ENCODE measurements around the gene ATG13. TPM values are rescaled to one million over a fixed set of nuclear protein-coding genes. Genes with fewer than 3 reads are reported as not detected.

Gene ATG13
- total RNA-seq, 1 donor from 2014 or later, result 30.8 TPM

DNA sequence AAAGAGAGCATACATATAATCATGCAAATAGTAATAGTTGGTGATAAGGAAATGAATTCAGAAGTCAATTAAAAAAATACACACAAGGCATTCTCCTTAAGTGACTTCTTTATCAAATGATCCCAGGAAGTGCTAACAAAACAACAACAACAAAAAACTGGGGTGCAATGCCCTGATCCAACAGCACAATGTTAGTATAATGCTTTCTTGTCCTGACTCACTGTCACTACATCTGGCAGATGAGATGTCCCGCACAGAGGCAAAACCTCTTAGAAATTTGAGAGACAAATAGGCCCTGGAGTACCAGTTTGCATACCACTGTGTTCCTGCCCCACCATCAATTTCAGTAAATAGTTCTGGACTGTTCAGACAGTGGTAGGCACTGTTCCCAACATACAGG is 12.6 kb upstream of the ATG13 start:
- Histone ChIP-seq H3K9ac (ENCODE audit: low read depth in 1 of 3, low read length in 3 of 3) (no peak overlapping the region), H3K9me3 (ENCODE audit: control insufficient read depth in 3 of 3, low read length in 3 of 3) (no peaks in the 10 kb centered on the region), H3K27me3 (ENCODE audit: control insufficient read depth in 3 of 3, insufficient read depth in 3 of 3, low read length in 3 of 3) (no peaks in the 10 kb centered on the region), H3K27ac (ENCODE audit: low read depth, low read length) (no peak overlapping the region), H3K4me1 (ENCODE audit: control insufficient read depth in 3 of 3, insufficient read depth in 3 of 3, low read length in 3 of 3) (peaks cover 0 to 7% (median 0%) of the 10 kb centered on the region in 3 donors), H3K4me3 (ENCODE audit: low read length in 3 of 3) (no peak overlapping the region), H3K36me3 (ENCODE audit: control insufficient read depth in 3 of 3, insufficient read depth in 3 of 3, low read length in 3 of 3) (peaks cover 0 to 4% (median 3%) of the 10 kb centered on the region in 3 donors)

DNA sequence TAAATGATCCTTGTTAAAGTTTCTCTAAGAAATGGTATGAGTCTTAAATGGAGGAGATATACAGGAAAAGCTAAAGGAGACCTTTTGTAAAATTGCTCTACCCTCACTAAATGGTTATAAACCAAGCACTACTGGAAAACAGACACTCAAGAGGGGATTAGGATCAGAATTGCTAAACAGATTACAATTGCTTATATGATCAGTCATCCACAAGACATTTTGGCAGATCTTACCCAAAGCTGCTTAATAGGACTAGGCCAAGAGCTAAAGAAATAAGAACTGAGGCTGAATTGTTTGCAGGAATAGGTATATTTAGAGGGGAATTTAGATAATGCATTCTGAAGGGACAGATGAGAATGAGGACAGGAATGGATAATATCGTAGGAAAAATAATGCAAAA is 9.8 kb upstream of the ATG13 start:
- Histone ChIP-seq H3K4me1 (ENCODE audit: control insufficient read depth in 3 of 3, insufficient read depth in 3 of 3, low read length in 3 of 3) (peaks cover 0 to 7% (median 6%) of the 10 kb centered on the region in 3 donors), H3K27ac (ENCODE audit: low read depth, low read length) (no peak overlapping the region), H3K27me3 (ENCODE audit: control insufficient read depth in 3 of 3, insufficient read depth in 3 of 3, low read length in 3 of 3) (no peaks in the 10 kb centered on the region), H3K9ac (ENCODE audit: low read depth in 1 of 3, low read length in 3 of 3) (no peak overlapping the region), H3K36me3 (ENCODE audit: control insufficient read depth in 3 of 3, insufficient read depth in 3 of 3, low read length in 3 of 3) (peaks cover 0 to 4% (median 3%) of the 10 kb centered on the region in 3 donors), H3K4me3 (ENCODE audit: low read length in 3 of 3) (no peak overlapping the region), H3K9me3 (ENCODE audit: control insufficient read depth in 3 of 3, low read length in 3 of 3) (no peaks in the 10 kb centered on the region)

DNA sequence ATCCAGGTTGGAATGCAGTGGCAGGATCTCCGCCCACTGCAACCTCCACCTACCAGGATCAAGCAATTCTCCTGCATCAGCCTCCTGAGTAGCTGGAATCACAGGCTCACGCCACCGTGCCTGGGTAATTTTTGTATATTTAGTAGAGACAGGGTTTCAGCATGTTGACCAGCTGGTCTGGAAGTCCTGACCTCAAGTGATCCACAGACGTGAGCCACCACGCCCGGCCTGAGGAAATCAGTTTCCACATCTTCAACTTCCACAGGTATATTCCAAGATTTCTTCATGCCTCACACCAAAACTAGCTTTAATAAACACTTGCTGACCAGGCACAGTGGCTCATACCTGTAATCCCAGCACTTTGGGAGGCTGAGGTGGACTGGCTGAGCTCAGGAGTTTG is 8.0 kb upstream of the ATG13 start:
- no peaks in the 10 kb centered on the region for H3K27me3 ChIP-seq (ENCODE audit: control insufficient read depth in 3 of 3, insufficient read depth in 3 of 3, low read length in 3 of 3)
- H3K27ac ChIP-seq (ENCODE audit: low read depth, low read length), result no peak overlapping the region
- no peak overlapping the region for H3K4me3 ChIP-seq (ENCODE audit: low read length in 3 of 3)

DNA sequence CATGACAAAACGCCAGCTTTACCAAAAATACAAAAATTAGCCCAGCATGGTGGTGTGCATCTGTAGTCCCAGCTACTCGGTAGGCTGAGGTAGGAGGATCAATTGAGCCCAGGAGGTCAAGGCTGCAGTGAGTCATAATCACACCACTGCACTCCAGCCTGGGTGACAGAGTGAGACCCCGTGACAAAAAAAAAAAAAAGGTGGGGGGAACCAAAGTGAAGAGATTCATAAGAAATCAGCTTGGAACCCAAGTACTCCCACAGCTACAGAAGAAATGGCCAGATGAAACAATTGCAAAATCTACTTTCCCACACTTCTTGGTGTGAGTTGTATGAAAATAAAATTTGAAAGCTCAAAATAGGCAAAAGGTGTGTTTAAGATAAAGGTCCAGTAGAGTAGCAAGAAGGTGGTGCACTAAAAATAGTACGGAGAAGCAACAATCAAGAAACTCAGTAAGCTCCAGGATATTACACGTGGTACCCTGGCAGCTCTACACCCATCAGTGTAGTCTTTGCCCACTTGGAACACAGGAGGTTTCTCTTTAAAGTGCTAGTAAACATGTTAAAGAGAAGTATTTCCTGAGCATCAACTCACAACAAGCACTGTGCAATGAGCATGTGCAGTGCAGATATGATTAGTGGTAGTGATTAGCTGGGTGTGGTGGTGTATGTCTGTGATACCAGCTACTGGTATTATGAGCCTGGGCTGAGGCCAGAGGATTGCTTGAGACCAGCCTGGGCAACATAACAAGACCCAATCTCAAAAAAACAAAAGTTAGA is 5.6 kb upstream of the ATG13 start:
- Histone ChIP-seq H3K4me1 (ENCODE audit: control insufficient read depth in 3 of 3, insufficient read depth in 3 of 3, low read length in 3 of 3) (peaks cover 9 to 20% (median 14%) of the 10 kb centered on the region in 3 donors), H3K27me3 (ENCODE audit: control insufficient read depth in 3 of 3, insufficient read depth in 3 of 3, low read length in 3 of 3) (no peaks in the 10 kb centered on the region), H3K36me3 (ENCODE audit: control insufficient read depth in 3 of 3, insufficient read depth in 3 of 3, low read length in 3 of 3) (no peaks in the 10 kb centered on the region), H3K27ac (ENCODE audit: low read depth, low read length) (no peak overlapping the region), H3K4me3 (ENCODE audit: low read length in 3 of 3) (no peak overlapping the region), H3K9me3 (ENCODE audit: control insufficient read depth in 3 of 3, low read length in 3 of 3) (no peaks in the 10 kb centered on the region), H3K9ac (ENCODE audit: low read depth in 1 of 3, low read length in 3 of 3) (no peak overlapping the region)

More for the DNA sequence above, 8.0 kb upstream of the ATG13 start:
- Histone ChIP-seq H3K4me1 (ENCODE audit: control insufficient read depth in 3 of 3, insufficient read depth in 3 of 3, low read length in 3 of 3) (peaks cover 0 to 7% (median 6%) of the 10 kb centered on the region in 3 donors), H3K9me3 (ENCODE audit: control insufficient read depth in 3 of 3, low read length in 3 of 3) (no peaks in the 10 kb centered on the region), H3K36me3 (ENCODE audit: control insufficient read depth in 3 of 3, insufficient read depth in 3 of 3, low read length in 3 of 3) (no peaks in the 10 kb centered on the region), H3K9ac (ENCODE audit: low read depth in 1 of 3, low read length in 3 of 3) (no peak overlapping the region)

DNA sequence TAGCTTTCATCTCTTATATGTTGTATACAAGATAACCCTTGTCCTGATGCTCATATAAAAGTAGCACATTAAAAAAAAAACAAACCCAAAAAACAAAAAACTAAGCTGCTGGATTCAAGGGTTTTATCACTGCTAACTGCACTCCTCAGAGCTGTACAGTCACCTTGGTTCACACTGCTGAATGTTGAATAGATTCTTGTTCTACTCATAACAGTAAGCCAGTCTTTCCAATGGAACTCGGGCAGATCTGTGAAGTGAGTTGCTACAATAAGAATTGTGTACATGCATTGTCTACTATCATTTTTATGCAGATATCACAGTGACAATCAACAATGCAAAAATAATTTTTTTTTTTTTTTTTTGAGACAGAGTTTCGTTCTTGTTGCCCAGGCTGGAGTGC is 5.0 kb upstream of the ATG13 start:
- Histone ChIP-seq H3K4me1 (ENCODE audit: control insufficient read depth in 3 of 3, insufficient read depth in 3 of 3, low read length in 3 of 3) (peaks cover 9 to 20% (median 14%) of the 10 kb centered on the region in 3 donors), H3K27ac (ENCODE audit: low read depth, low read length) (no peak overlapping the region), H3K9me3 (ENCODE audit: control insufficient read depth in 3 of 3, low read length in 3 of 3) (no peaks in the 10 kb centered on the region), H3K36me3 (ENCODE audit: control insufficient read depth in 3 of 3, insufficient read depth in 3 of 3, low read length in 3 of 3) (no peaks in the 10 kb centered on the region), H3K27me3 (ENCODE audit: control insufficient read depth in 3 of 3, insufficient read depth in 3 of 3, low read length in 3 of 3) (no peaks in the 10 kb centered on the region), H3K4me3 (ENCODE audit: low read length in 3 of 3) (no peak overlapping the region), H3K9ac (ENCODE audit: low read depth in 1 of 3, low read length in 3 of 3) (no peak overlapping the region)

DNA sequence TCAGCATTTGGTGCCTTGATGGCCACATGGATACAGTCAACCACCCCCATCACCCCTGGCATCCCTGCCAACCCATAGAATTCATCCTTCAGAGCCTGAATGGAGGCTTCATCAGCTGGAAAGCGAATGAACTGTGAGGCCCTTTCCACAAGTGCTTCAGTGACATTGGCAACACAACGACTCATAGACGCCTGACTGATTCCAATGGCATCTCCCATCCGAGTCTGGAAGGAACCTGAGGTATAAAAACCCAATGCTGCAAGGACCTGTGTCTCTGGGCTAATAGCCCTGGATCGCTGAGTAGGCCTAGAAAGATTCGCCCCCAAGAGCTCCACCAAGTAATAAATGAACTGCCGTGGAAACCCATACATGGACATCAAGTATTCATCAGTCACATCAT is 1.6 kb upstream of the ATG13 start:
- H3K4me3 ChIP-seq (ENCODE audit: low read length in 3 of 3), result peak overlapping the region in 2 of 3 donors; percentile 5 to 22
- no peak overlapping the region for H3K27ac ChIP-seq (ENCODE audit: low read depth, low read length)
- no peaks in the 10 kb centered on the region for H3K9me3 ChIP-seq (ENCODE audit: control insufficient read depth in 3 of 3, low read length in 3 of 3)
- no peaks in the 10 kb centered on the region for H3K36me3 ChIP-seq (ENCODE audit: control insufficient read depth in 3 of 3, insufficient read depth in 3 of 3, low read length in 3 of 3)
- no peaks in the 10 kb centered on the region for H3K27me3 ChIP-seq (ENCODE audit: control insufficient read depth in 3 of 3, insufficient read depth in 3 of 3, low read length in 3 of 3)
- H3K9ac ChIP-seq (ENCODE audit: low read depth in 1 of 3, low read length in 3 of 3), result no peak overlapping the region
- peaks cover 17 to 33% (median 24%) of the 10 kb centered on the region in 3 donors for H3K4me1 ChIP-seq (ENCODE audit: control insufficient read depth in 3 of 3, insufficient read depth in 3 of 3, low read length in 3 of 3)

DNA sequence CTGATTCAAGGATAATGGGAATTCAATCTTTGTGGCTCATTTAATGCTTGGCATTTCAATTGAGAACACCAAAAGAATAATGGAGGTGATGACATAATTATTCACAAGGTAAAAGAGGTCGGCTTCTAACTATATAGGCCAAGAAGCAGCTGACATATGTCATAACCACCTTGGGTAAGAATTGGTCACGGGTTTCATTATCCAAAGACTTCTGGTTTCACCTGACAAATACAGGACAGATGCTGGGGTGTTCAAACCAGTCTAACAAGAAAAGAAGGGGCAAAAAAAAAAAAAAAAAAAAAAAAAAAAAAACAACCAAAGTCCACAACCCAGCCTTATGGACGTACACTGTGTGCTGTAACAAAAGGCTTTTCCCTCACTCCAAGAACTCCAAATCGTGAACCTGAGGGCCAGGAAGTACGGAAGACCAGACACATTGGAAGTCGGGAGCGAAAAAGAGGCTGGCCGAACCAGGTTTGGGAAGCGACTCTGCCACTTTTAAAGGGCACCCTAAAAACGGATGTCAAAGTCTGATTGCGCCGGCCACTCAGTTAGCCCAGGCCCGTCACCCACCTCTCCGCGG is 711 bp upstream of the ATG13 start:
- Histone ChIP-seq H3K27me3 (ENCODE audit: control insufficient read depth in 3 of 3, insufficient read depth in 3 of 3, low read length in 3 of 3) (no peaks in the 10 kb centered on the region), H3K9me3 (ENCODE audit: control insufficient read depth in 3 of 3, low read length in 3 of 3) (no peaks in the 10 kb centered on the region), H3K4me3 (ENCODE audit: low read length in 3 of 3) (peak overlapping the region; percentile 97 to 100 (median 99)), H3K4me1 (ENCODE audit: control insufficient read depth in 3 of 3, insufficient read depth in 3 of 3, low read length in 3 of 3) (peaks cover 17 to 32% (median 23%) of the 10 kb centered on the region in 3 donors), H3K27ac (ENCODE audit: low read depth, low read length) (peak overlapping the region; percentile 98), H3K9ac (ENCODE audit: low read depth in 1 of 3, low read length in 3 of 3) (peak overlapping the region; percentile 82 to 100 (median 97)), H3K36me3 (ENCODE audit: control insufficient read depth in 3 of 3, insufficient read depth in 3 of 3, low read length in 3 of 3) (peaks cover 0 to 3% (median 0%) of the 10 kb centered on the region in 3 donors)

DNA sequence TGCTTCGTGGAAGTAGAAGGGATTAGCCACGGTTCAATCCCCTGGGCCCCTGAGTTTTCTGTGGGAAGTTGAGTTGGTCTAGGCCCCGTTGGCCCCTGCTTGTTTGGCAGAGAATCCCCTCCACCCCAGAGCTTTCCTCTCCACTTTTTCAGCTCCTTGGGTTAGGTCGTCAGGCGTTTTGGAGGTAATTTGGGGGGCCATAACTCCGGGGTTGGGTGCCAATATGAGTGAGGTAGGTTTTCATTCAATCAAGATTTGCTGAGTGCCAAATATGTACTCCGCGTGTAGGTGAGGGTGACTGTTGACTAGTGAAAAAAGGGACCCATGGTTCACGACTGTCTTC is 590 bp downstream of the ATG13 start:
- Histone ChIP-seq H3K27ac (ENCODE audit: low read depth, low read length) (peak overlapping the region; percentile 98), H3K27me3 (ENCODE audit: control insufficient read depth in 3 of 3, insufficient read depth in 3 of 3, low read length in 3 of 3) (no peaks in the 10 kb centered on the region), H3K9me3 (ENCODE audit: control insufficient read depth in 3 of 3, low read length in 3 of 3) (no peaks in the 10 kb centered on the region), H3K4me3 (ENCODE audit: low read length in 3 of 3) (peak overlapping the region; percentile 97 to 100 (median 99)), H3K4me1 (ENCODE audit: control insufficient read depth in 3 of 3, insufficient read depth in 3 of 3, low read length in 3 of 3) (peaks cover 17 to 27% (median 18%) of the 10 kb centered on the region in 3 donors), H3K36me3 (ENCODE audit: control insufficient read depth in 3 of 3, insufficient read depth in 3 of 3, low read length in 3 of 3) (peaks cover 0 to 6% (median 5%) of the 10 kb centered on the region in 3 donors), H3K9ac (ENCODE audit: low read depth in 1 of 3, low read length in 3 of 3) (peak overlapping the region; percentile 97 to 100 (median 98))

DNA sequence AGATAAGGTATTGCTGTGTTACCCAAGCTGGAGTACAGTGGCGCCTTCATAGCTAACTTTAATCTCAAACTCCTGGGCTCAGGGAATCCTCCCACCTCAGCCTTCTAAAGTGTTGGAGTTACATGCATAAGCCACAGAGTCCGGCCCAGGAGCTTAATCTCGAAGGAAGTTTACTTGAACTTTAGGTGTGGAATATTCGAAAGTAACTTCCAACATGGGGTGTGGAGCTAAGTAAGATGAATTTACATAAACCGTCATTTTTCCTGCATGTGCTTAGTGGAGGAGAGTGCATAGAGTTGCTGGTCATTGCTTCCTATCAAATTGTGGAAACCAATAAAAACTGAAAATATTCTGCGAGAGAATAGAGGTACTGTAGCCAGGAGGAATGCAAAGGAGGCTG is 1.5 kb downstream of the ATG13 start:
- H3K9ac ChIP-seq (ENCODE audit: low read depth in 1 of 3, low read length in 3 of 3), result peak overlapping the region in 1 of 3 donors; percentile 100
- no peak overlapping the region for H3K4me3 ChIP-seq (ENCODE audit: low read length in 3 of 3)
- no peaks in the 10 kb centered on the region for H3K27me3 ChIP-seq (ENCODE audit: control insufficient read depth in 3 of 3, insufficient read depth in 3 of 3, low read length in 3 of 3)
- H3K9me3 ChIP-seq (ENCODE audit: control insufficient read depth in 3 of 3, low read length in 3 of 3), result no peaks in the 10 kb centered on the region
- peaks cover 0 to 6% (median 5%) of the 10 kb centered on the region in 3 donors for H3K36me3 ChIP-seq (ENCODE audit: control insufficient read depth in 3 of 3, insufficient read depth in 3 of 3, low read length in 3 of 3)
- H3K4me1 ChIP-seq (ENCODE audit: control insufficient read depth in 3 of 3, insufficient read depth in 3 of 3, low read length in 3 of 3), result peaks cover 17 to 27% (median 18%) of the 10 kb centered on the region in 3 donors
- H3K27ac ChIP-seq (ENCODE audit: low read depth, low read length), result no peak overlapping the region

DNA sequence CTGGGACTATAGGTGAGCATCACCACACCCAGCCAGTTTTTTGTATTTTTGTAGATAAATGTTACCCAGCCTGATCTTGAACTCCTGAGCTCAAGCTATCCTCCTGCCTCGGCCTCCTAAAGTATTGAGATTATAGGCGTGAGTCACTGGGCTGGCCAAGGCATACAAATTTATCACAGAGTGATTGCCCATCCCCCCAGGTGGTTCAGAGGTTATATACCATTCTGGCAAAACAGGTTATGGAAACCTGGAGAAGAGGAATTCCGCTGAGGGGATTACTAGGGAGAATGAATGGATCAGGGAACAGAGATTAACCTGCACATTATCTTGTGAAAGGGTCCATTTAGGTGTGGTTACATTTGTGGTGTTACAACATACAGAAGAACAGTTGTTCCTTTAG is 8.1 kb downstream of the ATG13 start:
- H3K36me3 ChIP-seq (ENCODE audit: control insufficient read depth in 3 of 3, insufficient read depth in 3 of 3, low read length in 3 of 3), result peaks cover 10 to 18% (median 17%) of the 10 kb centered on the region in 3 donors
- H3K9ac ChIP-seq (ENCODE audit: low read depth in 1 of 3, low read length in 3 of 3), result no peak overlapping the region
- no peaks in the 10 kb centered on the region for H3K9me3 ChIP-seq (ENCODE audit: control insufficient read depth in 3 of 3, low read length in 3 of 3)
- H3K27ac ChIP-seq (ENCODE audit: low read depth, low read length), result no peak overlapping the region
- no peaks in the 10 kb centered on the region for H3K27me3 ChIP-seq (ENCODE audit: control insufficient read depth in 3 of 3, insufficient read depth in 3 of 3, low read length in 3 of 3)
- peaks cover 0 to 4% (median 0%) of the 10 kb centered on the region in 3 donors for H3K4me1 ChIP-seq (ENCODE audit: control insufficient read depth in 3 of 3, insufficient read depth in 3 of 3, low read length in 3 of 3)
- H3K4me3 ChIP-seq (ENCODE audit: low read length in 3 of 3), result no peak overlapping the region

All from skeletal muscle tissue (tissue), 4 donors.